Measurements from ENCODE around the gene ZCWPW1. TPM values are rescaled to one million over a fixed set of nuclear protein-coding genes. Genes with fewer than 3 reads are reported as not detected.

The ZCWPW1 gene
- total and polyA plus RNA-seq, 2 of the 13 experiments (the other 11 are each of a cell fraction or from before 2014, with no cell fraction given), result 2.4 to 2.5 TPM

- peaks cover 1 to 13% of the 10 kb centered on the region in 2 experiments; a peak in 4 of 5 replicates for H3K27me3 ChIP-seq (ENCODE audit: control insufficient read depth in 1 of 2, insufficient read depth in 2 of 2, low read length in 2 of 2)
- no peaks in the 10 kb centered on the region for H3K36me3 ChIP-seq (replicated peaks in 1 of 2; ENCODE audit: control insufficient read depth in 1 of 2, insufficient read depth in 2 of 2, low read length in 2 of 2)
- ATAC-seq, result no peak
- DNase-seq (ENCODE audit: low spot score), result no peak
- no peaks in the 10 kb centered on the region for H3K4me1 ChIP-seq (ENCODE audit: insufficient read depth, low read length)
- H3K9me3 ChIP-seq (ENCODE audit: low read length), result no peaks in the 10 kb centered on the region
- no peak overlapping the region for H3K4me2 ChIP-seq (ENCODE audit: low read depth, low read length)
- BruUV-seq (replicated peaks), result no TSS peak
- no peak overlapping the region for H3K9ac ChIP-seq (ENCODE audit: insufficient read depth, low read depth, low read length)
- H2AFZ ChIP-seq (ENCODE audit: low read length), result no peak overlapping the region
- no peak for FAIRE-seq
- H3K4me3 ChIP-seq (replicated peaks in 1 of 3; ENCODE audit: insufficient read depth in 1 of 3, low read depth in 2 of 3, low read length in 3 of 3), result no peak overlapping the region
- WGBS (ENCODE audit: low lambda C conversion rate), result 35% methylated on average over 6 of the region's 6 CpGs
- ChIA-PET POLR2A (interaction anchor here (1.3 kb wide), 1 partner anchor 22 kb away, joined by 8 read pairs; the partner anchor contains the start of genes MEPCE and ZCWPW1), CTCF (ENCODE audit: low intra/inter-chr PET ratio, low total read pairs) (interaction anchor here (1.2 to 1.3 kb wide), 2 partner anchors 33 to 44 kb away, joined by 3 read pairs; no protein-coding TSS in a partner anchor)
- no peaks in the 10 kb centered on the region for H4K20me1 ChIP-seq (ENCODE audit: insufficient read depth, low read length)
- no peak overlapping the region for H3K27ac ChIP-seq (ENCODE audit: extremely low read length, insufficient read depth, low read length)
- in situ Hi-C loops (cut with HindIII; ENCODE audit: extremely low pct_ligation_motif_present, low pct_unique_long_range_greater_than_20kb), result no loop called here
- H3K79me2 ChIP-seq (ENCODE audit: insufficient read depth, low read length), result no peaks in the 10 kb centered on the region
- intact Hi-C loops (cut with micrococcal nuclease; ENCODE audit: unreplicated experiment), result no loop called here
- TF ChIP-seq MNT (IDR thresholded peaks at IDR 0.05) (no peak), SRY (CRISPR knock-in tag; IDR thresholded peaks at IDR 0.05) (no peak), SP140L (CRISPR knock-in tag; IDR thresholded peaks at IDR 0.05; ENCODE audit: borderline replicate concordance) (no peak), ZNF547 (CRISPR knock-in tag; IDR thresholded peaks at IDR 0.05) (no peak), RFX5 (IDR thresholded peaks at IDR 0.05; ENCODE audit: low read depth, low read length) (no peak), GMEB1 (CRISPR knock-in tag; IDR thresholded peaks at IDR 0.05; ENCODE audit: borderline replicate concordance) (no peak), ZSCAN30 (CRISPR knock-in tag; IDR thresholded peaks at IDR 0.05) (no peak), KLF11 (CRISPR knock-in tag; IDR thresholded peaks at IDR 0.05) (no peak), ZSCAN9 (CRISPR knock-in tag; IDR thresholded peaks at IDR 0.05; ENCODE audit: borderline replicate concordance) (no peak), LCORL (IDR thresholded peaks at IDR 0.05) (no peak), LCORL (CRISPR knock-in tag; IDR thresholded peaks at IDR 0.05) (no peak), SRSF1 (optimal IDR thresholded peaks at IDR 0.05; ENCODE audit: low read depth, low read length) (no peak), CCAR2 (optimal IDR thresholded peaks at IDR 0.05; ENCODE audit: low read depth, low read length) (no peak), SUZ12 (IDR thresholded peaks at IDR 0.05; ENCODE audit: low read depth, low read length) (no peak), ZKSCAN1 (IDR thresholded peaks at IDR 0.05; ENCODE audit: low read length) (no peak), MEIS2 (CRISPR knock-in tag; IDR thresholded peaks at IDR 0.05) (no peak), FOXK2 (IDR thresholded peaks at IDR 0.05) (no peak), MYPOP (CRISPR knock-in tag; IDR thresholded peaks at IDR 0.05) (no peak)
- TF ChIP-seq, protein P1, sequence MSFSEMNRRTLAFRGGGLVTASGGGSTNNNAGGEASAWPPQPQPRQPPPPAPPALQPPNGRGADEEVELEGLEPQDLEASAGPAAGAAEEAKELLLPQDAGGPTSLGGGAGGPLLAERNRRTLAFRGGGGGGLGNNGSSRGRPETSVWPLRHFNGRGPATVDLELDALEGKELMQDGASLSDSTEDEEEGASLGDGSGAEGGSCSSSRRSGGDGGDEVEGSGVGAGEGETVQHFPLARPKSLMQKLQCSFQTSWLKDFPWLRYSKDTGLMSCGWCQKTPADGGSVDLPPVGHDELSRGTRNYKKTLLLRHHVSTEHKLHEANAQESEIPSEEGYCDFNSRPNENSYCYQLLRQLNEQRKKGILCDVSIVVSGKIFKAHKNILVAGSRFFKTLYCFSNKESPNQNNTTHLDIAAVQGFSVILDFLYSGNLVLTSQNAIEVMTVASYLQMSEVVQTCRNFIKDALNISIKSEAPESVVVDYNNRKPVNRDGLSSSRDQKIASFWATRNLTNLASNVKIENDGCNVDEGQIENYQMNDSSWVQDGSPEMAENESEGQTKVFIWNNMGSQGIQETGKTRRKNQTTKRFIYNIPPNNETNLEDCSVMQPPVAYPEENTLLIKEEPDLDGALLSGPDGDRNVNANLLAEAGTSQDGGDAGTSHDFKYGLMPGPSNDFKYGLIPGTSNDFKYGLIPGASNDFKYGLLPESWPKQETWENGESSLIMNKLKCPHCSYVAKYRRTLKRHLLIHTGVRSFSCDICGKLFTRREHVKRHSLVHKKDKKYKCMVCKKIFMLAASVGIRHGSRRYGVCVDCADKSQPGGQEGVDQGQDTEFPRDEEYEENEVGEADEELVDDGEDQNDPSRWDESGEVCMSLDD (CRISPR knock-in tag; IDR thresholded peaks at IDR 0.05; ENCODE audit: borderline replicate concordance), result no peak
Measured at GRCh38 chr7:100406767-100407166, 21.7 kb downstream of the ZCWPW1 start.

Data from HepG2 (cell line).